ENCODE measurements around the gene NUP210L.

DNA sequence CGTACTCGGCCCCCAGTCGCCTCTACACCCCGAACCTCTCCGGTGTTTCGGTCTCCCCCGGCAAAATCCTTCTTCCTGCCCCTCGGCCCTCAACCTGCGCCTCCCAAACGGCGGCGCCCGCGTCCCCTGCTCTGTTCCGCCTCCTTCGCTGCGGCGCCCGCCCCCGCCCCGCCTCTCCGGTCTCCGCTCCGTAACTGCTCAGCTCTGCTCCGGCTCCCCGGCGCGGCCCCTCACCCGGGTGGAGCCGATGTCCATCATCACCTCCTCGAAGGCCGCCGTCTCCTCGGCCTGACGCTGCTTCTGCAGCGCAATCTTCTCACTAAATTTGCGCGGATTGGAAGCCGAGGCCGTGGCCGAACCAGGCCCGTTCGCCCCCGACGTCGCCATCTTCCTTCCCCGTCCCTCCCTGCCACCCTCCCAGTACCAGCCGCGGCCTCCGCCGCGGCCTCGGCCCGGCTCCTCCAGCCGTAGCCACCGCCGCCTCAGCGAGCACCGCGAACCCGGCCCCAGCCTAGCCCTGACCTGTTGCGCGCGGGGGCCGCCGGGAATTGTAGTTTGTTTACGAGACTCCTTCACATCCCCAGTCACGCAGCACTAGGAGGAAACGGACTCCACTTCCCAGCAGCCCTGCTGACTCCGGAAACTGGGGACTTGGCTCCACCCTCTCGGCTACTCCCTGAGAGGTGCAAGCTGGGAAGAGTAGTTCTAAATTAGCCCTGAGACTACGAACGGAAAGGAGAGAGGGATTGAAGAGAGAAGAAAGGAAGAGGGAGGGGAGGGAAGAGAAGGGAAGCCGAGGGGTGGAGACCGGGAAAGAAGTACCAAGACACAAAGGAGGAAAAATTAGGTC lies 196.5 kb downstream of the NUP210L start, which contains the start of gene CRTC2:
- TF ChIP-seq, protein P1, sequence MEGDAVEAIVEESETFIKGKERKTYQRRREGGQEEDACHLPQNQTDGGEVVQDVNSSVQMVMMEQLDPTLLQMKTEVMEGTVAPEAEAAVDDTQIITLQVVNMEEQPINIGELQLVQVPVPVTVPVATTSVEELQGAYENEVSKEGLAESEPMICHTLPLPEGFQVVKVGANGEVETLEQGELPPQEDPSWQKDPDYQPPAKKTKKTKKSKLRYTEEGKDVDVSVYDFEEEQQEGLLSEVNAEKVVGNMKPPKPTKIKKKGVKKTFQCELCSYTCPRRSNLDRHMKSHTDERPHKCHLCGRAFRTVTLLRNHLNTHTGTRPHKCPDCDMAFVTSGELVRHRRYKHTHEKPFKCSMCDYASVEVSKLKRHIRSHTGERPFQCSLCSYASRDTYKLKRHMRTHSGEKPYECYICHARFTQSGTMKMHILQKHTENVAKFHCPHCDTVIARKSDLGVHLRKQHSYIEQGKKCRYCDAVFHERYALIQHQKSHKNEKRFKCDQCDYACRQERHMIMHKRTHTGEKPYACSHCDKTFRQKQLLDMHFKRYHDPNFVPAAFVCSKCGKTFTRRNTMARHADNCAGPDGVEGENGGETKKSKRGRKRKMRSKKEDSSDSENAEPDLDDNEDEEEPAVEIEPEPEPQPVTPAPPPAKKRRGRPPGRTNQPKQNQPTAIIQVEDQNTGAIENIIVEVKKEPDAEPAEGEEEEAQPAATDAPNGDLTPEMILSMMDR (IDR thresholded peaks at IDR 0.05): no peak
- no peak for TF ChIP-seq EZH2 (IDR thresholded peaks at IDR 0.05)
- TF ChIP-seq EZH2phosphoT487 (IDR thresholded peaks at IDR 0.05): no peak
